Neuronal stem cell (in vitro differentiated cells): ENCODE results near the gene ZRSR2.
"Not testable (repeated sequence)": the region's sequence is repeated elsewhere in the genome, so short reads cannot be mapped to it uniquely, and the experiment has no call there.

Experiments used
- DNase-seq: peaks from one replicate; pipeline ENCODE4 v3.0.0-alpha.2; 2013; ENCODE audit warnings: low spot score
- H2AFZ ChIP-seq: one replicate; pipeline ENCODE4 v1.6.1; 2013; ENCODE audit warnings: mild to moderate bottlenecking, low read length, inconsistent platforms
- H2AK5ac ChIP-seq: 2 replicates; pipeline ENCODE4 v1.6.1; 2013; ENCODE audit warnings: low read depth, mild to moderate bottlenecking, inconsistent platforms, low read length, moderate library complexity, mixed read lengths
- H2BK120ac ChIP-seq: 2 replicates; pipeline ENCODE4 v1.6.1; 2013; ENCODE audit warnings: low read depth, mild to moderate bottlenecking, inconsistent platforms, low read length, moderate library complexity, mixed read lengths
- H2BK12ac ChIP-seq: one replicate; pipeline ENCODE4 v1.6.1; 2013; ENCODE audit warnings: low read length, inconsistent platforms
- H2BK15ac ChIP-seq: 2 replicates; pipeline ENCODE4 v1.6.1; 2013; ENCODE audit warnings: mild to moderate bottlenecking, low read length, inconsistent platforms, mixed read lengths
- H2BK5ac ChIP-seq: one replicate; pipeline ENCODE4 v1.6.1; 2013; ENCODE audit warnings: inconsistent platforms, mild to moderate bottlenecking, low read length, moderate library complexity
- H3K14ac ChIP-seq: one replicate; pipeline ENCODE4 v1.6.1; 2013; ENCODE audit warnings: low read length, inconsistent platforms
- H3K18ac ChIP-seq: 2 replicates; pipeline ENCODE4 v1.6.1; 2013; ENCODE audit warnings: low read length, inconsistent platforms
- H3K23ac ChIP-seq: 2 replicates; pipeline ENCODE4 v1.6.1; 2013; ENCODE audit warnings: low read depth, mild to moderate bottlenecking, mixed read lengths, low read length, inconsistent platforms; ENCODE audit not compliant: poor library complexity
- H3K27ac ChIP-seq: replicated peaks from 3 replicates; pipeline ENCODE4 v1.5.1; 2013; ENCODE audit warnings: low read length, inconsistent platforms
- H3K27me3 ChIP-seq, 3 experiments: 2 replicates each; pipeline ENCODE4 v1.6.1; 2013; ENCODE audit warnings: low read length in 3 of 3, mild to moderate bottlenecking in 2 of 3, inconsistent platforms in 1 of 3, low read depth in 1 of 3, mixed read lengths in 1 of 3, moderate library complexity in 1 of 3; ENCODE audit not compliant: control insufficient read depth in 3 of 3, insufficient read depth in 3 of 3
- H3K36me3 ChIP-seq, 2 donors: replicated peaks in 1 of 2; 2 replicates each; pipeline ENCODE4 v1.6.1; 2013; ENCODE audit warnings: low read length in 2 of 2; ENCODE audit not compliant: control insufficient read depth in 2 of 2, insufficient read depth in 2 of 2
- H3K4ac ChIP-seq: 2 replicates; pipeline ENCODE4 v1.6.1; 2013; ENCODE audit warnings: inconsistent platforms, mild to moderate bottlenecking, low read length, moderate library complexity
- H3K4me1 ChIP-seq, 2 donors: 1 replicate in 1 of 2; 2 replicates in 1 of 2; pipeline ENCODE4 v1.6.1; 2013; ENCODE audit warnings: low read length in 2 of 2, low read depth in 1 of 2; ENCODE audit not compliant: control insufficient read depth in 2 of 2, insufficient read depth in 1 of 2
- H3K4me2 ChIP-seq: one replicate; pipeline ENCODE4 v1.6.1; 2013; ENCODE audit warnings: mild to moderate bottlenecking, low read length, inconsistent platforms; ENCODE audit not compliant: insufficient read depth, poor library complexity, severe bottlenecking
- H3K4me3 ChIP-seq, 2 donors: 2 replicates each; pipeline ENCODE4 v1.5.1; 2013; ENCODE audit warnings: low read length in 2 of 2, mild to moderate bottlenecking in 2 of 2, inconsistent platforms in 1 of 2, moderate library complexity in 1 of 2
- H3K79me1 ChIP-seq: one replicate; pipeline ENCODE4 v1.6.1; 2013; ENCODE audit warnings: low read depth, mild to moderate bottlenecking, inconsistent platforms, low read length, moderate library complexity
- H3K9ac ChIP-seq: one replicate; pipeline ENCODE4 v1.6.1; 2013; ENCODE audit warnings: mild to moderate bottlenecking, low read depth, low read length, inconsistent platforms; ENCODE audit not compliant: poor library complexity
- H3K9me3 ChIP-seq, 2 donors: replicated peaks in 1 of 2; 2 replicates each; pipeline versions ENCODE3 to v1.6.1; 2013; ENCODE audit warnings: low read length in 2 of 2, mild to moderate bottlenecking in 2 of 2, inconsistent platforms in 1 of 2, low read depth in 1 of 2, mixed read lengths in 1 of 2, moderate library complexity in 1 of 2; ENCODE audit not compliant: control insufficient read depth in 2 of 2, insufficient read depth in 1 of 2
- H4K8ac ChIP-seq: one replicate; pipeline ENCODE4 v1.6.1; 2013; ENCODE audit warnings: low read depth, mild to moderate bottlenecking, inconsistent platforms, low read length, moderate library complexity
- H4K91ac ChIP-seq: one replicate; pipeline ENCODE4 v1.6.1; 2013; ENCODE audit warnings: low read length, low read depth, mild to moderate bottlenecking, inconsistent platforms; ENCODE audit not compliant: poor library complexity
- WGBS, 2 donors: extraction: QIAGEN DNeasy Blood & Tissue Kit; methylation state at CpG; one replicate each; pipeline ENCODE4 v1.1.7; 2013; ENCODE audit warnings: missing lambda C conversion rate in 2 of 2, mixed read lengths in 1 of 2; ENCODE audit not compliant: insufficient read length in 2 of 2, insufficient replicate concordance in 1 of 2; ENCODE audit errors: extremely low coverage in 2 of 2; 5-methylcytosine and 5-hydroxymethylcytosine counted together

ZRSR2 gene

GRCh38 chrX:15822922-15823321 is 32.6 kb downstream of the ZRSR2 start:
- DNase-seq, result no peak
- H3K14ac ChIP-seq, result no peak overlapping the region
- peaks cover 1 to 96% of the 10 kb centered on the region in 2 donors for H3K36me3 ChIP-seq
- no peak overlapping the region for H2BK120ac ChIP-seq
- no peak overlapping the region for H3K4me2 ChIP-seq
- H4K91ac ChIP-seq, result no peak overlapping the region
- no peaks in the 10 kb centered on the region for H3K27me3 ChIP-seq
- no peak overlapping the region for H2BK12ac ChIP-seq
- H3K23ac ChIP-seq, result no peak overlapping the region
- no peak overlapping the region for H3K27ac ChIP-seq
- no peak overlapping the region for H4K8ac ChIP-seq
- H2BK15ac ChIP-seq, result no peak overlapping the region
- no peak overlapping the region for H2AK5ac ChIP-seq
- no peak overlapping the region for H3K4me3 ChIP-seq
- H2AFZ ChIP-seq, result no peak overlapping the region
- H2BK5ac ChIP-seq, result no peak overlapping the region
- no peaks in the 10 kb centered on the region for H3K4me1 ChIP-seq
- WGBS, 2 donors, result no CpG with 5 or more reads among the region's 23 CpGs
- no peak overlapping the region for H3K18ac ChIP-seq
- H3K9ac ChIP-seq, result no peak overlapping the region
- no peak overlapping the region for H3K4ac ChIP-seq
- H3K79me1 ChIP-seq, result no peaks in the 10 kb centered on the region
- no peaks in the 10 kb centered on the region for H3K9me3 ChIP-seq

- no peak overlapping the region for H3K27ac ChIP-seq
- WGBS, 2 donors, result no CpG with 5 or more reads among the region's 5 CpGs
Observed at GRCh38 chrX:15825936-15826335, 35.7 kb downstream of the ZRSR2 start.

GRCh38 chrX:15829217-15829616 is 38.9 kb downstream of the ZRSR2 start:
- H3K4me3 ChIP-seq, result no peak overlapping the region
- no peak overlapping the region for H3K23ac ChIP-seq
- H3K9me3 ChIP-seq, result no peaks in the 10 kb centered on the region
- H3K27me3 ChIP-seq, result no peaks in the 10 kb centered on the region
- H2BK12ac ChIP-seq, result no peak overlapping the region
- no peak for DNase-seq
- H2AFZ ChIP-seq, result no peak overlapping the region
- H3K79me1 ChIP-seq, result no peaks in the 10 kb centered on the region
- H3K4me1 ChIP-seq, result no peaks in the 10 kb centered on the region
- no peak overlapping the region for H2AK5ac ChIP-seq
- no peak overlapping the region for H3K9ac ChIP-seq
- H2BK120ac ChIP-seq, result no peak overlapping the region
- H3K27ac ChIP-seq, result no peak overlapping the region
- no CpG with 5 or more reads among the region's 1 CpG for WGBS, 2 donors
- H4K8ac ChIP-seq, result no peak overlapping the region
- H4K91ac ChIP-seq, result no peak overlapping the region
- no peak overlapping the region for H3K4me2 ChIP-seq
- H2BK15ac ChIP-seq, result no peak overlapping the region
- H3K14ac ChIP-seq, result no peak overlapping the region
- no peak overlapping the region for H3K18ac ChIP-seq
- peaks cover 0 to 80% of the 10 kb centered on the region in 2 donors for H3K36me3 ChIP-seq
- no peak overlapping the region for H3K4ac ChIP-seq
- no peak overlapping the region for H2BK5ac ChIP-seq

More at GRCh38 chrX:15825936-15826335, 35.7 kb downstream of the ZRSR2 start:
- Histone ChIP-seq H3K27me3 (no peaks in the 10 kb centered on the region), H3K18ac (no peak overlapping the region), H3K9me3 (no peaks in the 10 kb centered on the region), H2BK120ac (no peak overlapping the region), H2AK5ac (no peak overlapping the region), H3K4me3 (no peak overlapping the region), H3K4me1 (no peaks in the 10 kb centered on the region), H2BK5ac (no peak overlapping the region), H2BK15ac (no peak overlapping the region), H3K14ac (no peak overlapping the region), H3K4ac (no peak overlapping the region), H4K8ac (no peak overlapping the region), H2BK12ac (no peak overlapping the region), H3K36me3 (peaks cover 0 to 92% of the 10 kb centered on the region in 2 donors), H2AFZ (no peak overlapping the region), H3K9ac (no peak overlapping the region), H3K4me2 (no peak overlapping the region), H4K91ac (no peak overlapping the region), H3K79me1 (no peaks in the 10 kb centered on the region), H3K23ac (no peak overlapping the region)
- DNase-seq, result no peak

GRCh38 chrX:15831347-15831746 is 41.1 kb downstream of the ZRSR2 start:
- H3K4me3 ChIP-seq, H3K4me1 ChIP-seq, H3K27ac ChIP-seq, H3K23ac ChIP-seq, H2AK5ac ChIP-seq, H3K9ac ChIP-seq, H3K14ac ChIP-seq, H2BK12ac ChIP-seq, H4K8ac ChIP-seq, H3K18ac ChIP-seq, H4K91ac ChIP-seq, DNase-seq, H3K4ac ChIP-seq, H2BK120ac ChIP-seq, H2AFZ ChIP-seq, H2BK5ac ChIP-seq, H3K79me1 ChIP-seq, H3K9me3 ChIP-seq, H3K4me2 ChIP-seq, H2BK15ac ChIP-seq, H3K27me3 ChIP-seq: not testable (repeated sequence)
- WGBS, 2 donors, result no CpG with 5 or more reads among the region's 2 CpGs
- H3K36me3 ChIP-seq, result peaks cover 0 to 76% of the 10 kb centered on the region in 2 donors
